ENCODE results near the gene UCN2. TPM values are rescaled to one million over a fixed set of nuclear protein-coding genes. Genes with fewer than 3 reads are reported as not detected.

The UCN2 gene
- total RNA-seq, 5 donors from 2014 or later (not counting 1 experiment from before 2014, with no cell fraction given), result 0.16 TPM; not detected in 4

DNA sequence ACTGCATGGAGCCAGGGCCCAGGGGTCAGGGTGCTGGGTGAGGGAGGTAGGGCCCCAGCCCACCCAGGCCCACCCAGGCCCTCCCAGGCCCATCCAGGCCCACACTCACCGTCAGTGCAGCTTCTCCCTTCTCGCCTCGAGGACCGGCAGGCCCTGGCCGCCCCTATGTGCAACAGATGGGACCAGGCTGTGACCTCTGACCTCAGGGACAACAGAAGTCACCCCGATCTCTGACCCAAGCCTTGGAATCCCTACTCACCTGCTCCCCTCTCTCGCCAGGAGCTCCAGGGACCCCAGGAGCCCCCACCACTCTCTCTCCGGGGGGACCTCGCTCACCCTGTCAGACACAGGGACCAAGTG lies 2.8 kb upstream of the UCN2 start:
- no peak for DNase-seq
- H3K27me3 ChIP-seq (replicated peaks in 1 of 2; ENCODE audit: control insufficient read depth in 2 of 2, extremely low read depth in 1 of 2, insufficient read depth in 2 of 2, low read length in 1 of 2), result peaks cover 0 to 2% of the 10 kb centered on the region in 2 experiments
- 85% methylated on average over 4 of the region's 9 CpGs for WGBS (ENCODE audit: insufficient coverage)
- POLR2A ChIA-PET, result no interaction called here
- no peak for ATAC-seq (replicated peaks in 1 of 4)
- Mint-ChIP-seq H3K27ac (no peak overlapping the region), H3K4me3 (no peak overlapping the region), H3K27me3 (no peaks in the 10 kb centered on the region), H3K4me1 (peaks cover 0 to 6% (median 0%) of the 10 kb centered on the region in 3 donors), H3K36me3 (no peaks in the 10 kb centered on the region), H3K9me3 (no peaks in the 10 kb centered on the region)
- H3K9me3 ChIP-seq, result no peaks in the 10 kb centered on the region
- no peaks in the 10 kb centered on the region for H3K36me3 ChIP-seq (ENCODE audit: control insufficient read depth in 2 of 2, extremely low read depth in 1 of 2, insufficient read depth in 1 of 2, low read length in 1 of 2)
- H3K4me3 ChIP-seq (ENCODE audit: control insufficient read depth in 1 of 2, extremely low read depth in 1 of 2, low read length in 1 of 2), result no peak overlapping the region
- H3K4me1 ChIP-seq (ENCODE audit: control insufficient read depth in 1 of 2, extremely low read depth in 1 of 2, insufficient read depth in 2 of 2, low read length in 2 of 2), result peaks cover 0 to 10% of the 10 kb centered on the region in 2 experiments
- CTCF ChIA-PET, result no interaction called here
- no peak overlapping the region for H3K27ac ChIP-seq (ENCODE audit: low read length)

DNA sequence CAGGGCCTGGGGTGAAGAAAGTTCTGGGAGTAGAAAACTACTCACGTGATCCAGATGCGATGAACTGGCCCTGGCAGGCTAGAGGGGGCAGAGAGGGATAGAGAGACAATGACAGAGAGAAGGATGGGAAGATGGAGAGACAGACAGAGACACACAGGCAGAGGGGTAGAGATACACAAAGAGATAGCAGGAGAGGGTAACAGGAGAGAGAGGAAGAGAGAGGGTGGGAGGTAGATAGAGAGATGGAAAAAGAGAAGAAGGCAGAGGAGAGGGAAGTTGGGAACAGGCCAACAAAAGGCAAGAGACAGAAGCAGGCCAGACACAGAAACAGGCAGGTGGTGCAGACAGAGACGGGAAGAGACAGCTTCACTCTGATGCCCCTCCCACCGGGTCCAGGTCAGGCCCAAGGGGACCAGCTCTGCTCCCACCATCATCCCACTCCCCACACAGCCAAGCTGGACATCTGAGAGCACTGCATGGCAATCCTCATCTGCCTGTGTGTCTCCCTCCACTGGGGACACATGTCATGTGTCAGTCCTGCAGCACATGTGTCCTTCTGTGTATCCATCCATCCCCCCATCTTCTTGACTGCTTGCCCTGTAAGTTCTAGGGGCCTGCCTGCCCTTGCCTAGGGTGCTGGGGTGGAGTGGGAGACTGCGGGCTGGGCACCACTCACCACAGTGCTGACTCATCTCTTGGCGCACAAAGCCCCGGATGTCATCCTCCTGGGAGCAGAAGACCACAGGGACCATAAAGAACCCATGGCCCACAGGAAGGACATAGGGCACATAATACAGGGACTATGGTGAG lies 2.2 kb upstream of the UCN2 start:
- H3K27ac Mint-ChIP-seq, result no peak overlapping the region
- no peaks in the 10 kb centered on the region for H3K9me3 ChIP-seq
- H3K27me3 ChIP-seq (replicated peaks in 1 of 2; ENCODE audit: control insufficient read depth in 2 of 2, extremely low read depth in 1 of 2, insufficient read depth in 2 of 2, low read length in 1 of 2), result peaks cover 0 to 4% of the 10 kb centered on the region in 2 experiments
- no peaks in the 10 kb centered on the region for H3K27me3 Mint-ChIP-seq
- H3K9me3 Mint-ChIP-seq, result no peaks in the 10 kb centered on the region
- H3K4me3 Mint-ChIP-seq, result no peak overlapping the region
- no peaks in the 10 kb centered on the region for H3K36me3 ChIP-seq (ENCODE audit: control insufficient read depth in 2 of 2, extremely low read depth in 1 of 2, insufficient read depth in 1 of 2, low read length in 1 of 2)
- ChIA-PET CTCF (no interaction called here), POLR2A (no interaction called here)
- H3K4me3 ChIP-seq (ENCODE audit: control insufficient read depth in 1 of 2, extremely low read depth in 1 of 2, low read length in 1 of 2), result no peak overlapping the region
- whole genome bisulfite sequencing (ENCODE audit: insufficient coverage), result 63% methylated on average over 7 of the region's 7 CpGs
- ATAC-seq (replicated peaks in 1 of 4) (no peak), DNase-seq (no peak)
- no peaks in the 10 kb centered on the region for H3K36me3 Mint-ChIP-seq
- H3K27ac ChIP-seq (ENCODE audit: low read length), result no peak overlapping the region
- H3K4me1 ChIP-seq (ENCODE audit: control insufficient read depth in 1 of 2, extremely low read depth in 1 of 2, insufficient read depth in 2 of 2, low read length in 2 of 2), result peaks cover 0 to 13% of the 10 kb centered on the region in 2 experiments
- H3K4me1 Mint-ChIP-seq, result peaks cover 0 to 6% (median 0%) of the 10 kb centered on the region in 3 donors

DNA sequence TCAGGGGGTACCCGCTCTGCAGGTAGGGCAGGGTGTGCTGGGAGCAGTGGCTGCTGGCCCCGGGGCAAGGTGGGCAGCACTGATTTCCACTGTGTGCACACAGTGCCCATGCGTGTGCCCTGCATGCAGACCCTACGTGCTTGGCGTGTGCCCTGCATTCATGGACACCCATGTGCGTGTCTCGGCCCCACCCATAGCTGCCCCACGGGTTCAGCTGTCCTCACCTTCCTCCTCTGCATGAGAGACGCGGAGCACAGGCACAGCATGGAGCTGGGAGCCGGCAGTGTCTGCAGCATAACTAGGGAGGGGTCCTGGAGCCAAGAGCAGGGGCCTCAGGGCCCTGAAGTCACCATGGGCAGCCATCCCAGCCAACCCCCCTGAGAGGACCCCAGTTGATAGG lies 1.6 kb upstream of the UCN2 start:
- no peak overlapping the region for H3K27ac Mint-ChIP-seq
- WGBS (ENCODE audit: insufficient coverage), result 93% methylated on average over 11 of the region's 11 CpGs
- POLR2A ChIA-PET, result interaction anchor here in 1 of 2 donors (0.5 kb wide), 1 partner anchor 323 kb away, joined by 4 read pairs; no protein-coding TSS in a partner anchor

DNA sequence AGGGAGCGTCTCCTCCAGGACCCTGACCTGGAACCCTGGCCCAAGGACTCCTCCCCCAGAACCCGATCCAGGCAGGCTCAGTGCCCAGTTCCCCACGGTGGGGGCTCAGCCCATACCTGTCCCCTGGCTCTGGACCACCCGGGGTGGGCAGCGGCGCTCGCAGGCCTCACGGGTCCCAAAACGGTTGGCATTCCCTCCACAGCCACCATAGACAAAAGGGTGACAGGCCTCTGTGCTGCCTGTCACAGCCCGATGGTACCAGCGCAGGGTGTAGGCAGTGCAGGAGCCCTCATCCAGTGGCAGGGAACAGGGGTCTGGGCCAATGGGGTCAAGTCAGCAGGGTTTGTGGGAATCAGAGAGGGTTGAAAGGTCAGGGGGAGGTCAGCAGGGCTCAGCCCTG lies 1.1 kb upstream of the UCN2 start:
- POLR2A ChIA-PET, result interaction anchor here in 1 of 2 donors (0.5 kb wide), 1 partner anchor 322 kb away, joined by 4 read pairs; no protein-coding TSS in a partner anchor
- Histone ChIP-seq H3K36me3 (ENCODE audit: control insufficient read depth in 2 of 2, extremely low read depth in 1 of 2, insufficient read depth in 1 of 2, low read length in 1 of 2) (no peaks in the 10 kb centered on the region), H3K27ac (ENCODE audit: low read length) (no peak overlapping the region), H3K4me1 (ENCODE audit: control insufficient read depth in 1 of 2, extremely low read depth in 1 of 2, insufficient read depth in 2 of 2, low read length in 2 of 2) (peaks cover 0 to 16% of the 10 kb centered on the region in 2 experiments), H3K9me3 (no peaks in the 10 kb centered on the region), H3K27me3 (replicated peaks in 1 of 2; ENCODE audit: control insufficient read depth in 2 of 2, extremely low read depth in 1 of 2, insufficient read depth in 2 of 2, low read length in 1 of 2) (peaks cover 0 to 11% of the 10 kb centered on the region in 2 experiments), H3K4me3 (ENCODE audit: control insufficient read depth in 1 of 2, extremely low read depth in 1 of 2, low read length in 1 of 2) (no peak overlapping the region)
- CTCF ChIA-PET, result no interaction called here
- DNase-seq, result no peak
- Mint-ChIP-seq H3K4me1 (peaks cover 0 to 6% (median 0%) of the 10 kb centered on the region in 3 donors), H3K27ac (no peak overlapping the region), H3K27me3 (no peaks in the 10 kb centered on the region), H3K9me3 (no peaks in the 10 kb centered on the region), H3K36me3 (no peaks in the 10 kb centered on the region), H3K4me3 (no peak overlapping the region)
- ATAC-seq (replicated peaks in 1 of 4), result no peak
- WGBS (ENCODE audit: insufficient coverage), result 90% methylated on average over 9 of the region's 11 CpGs

More for the DNA sequence above, 1.6 kb upstream of the UCN2 start:
- DNase-seq, result no peak
- no peaks in the 10 kb centered on the region for H3K9me3 Mint-ChIP-seq
- H3K27ac ChIP-seq (ENCODE audit: low read length), result no peak overlapping the region
- peaks cover 0 to 6% (median 0%) of the 10 kb centered on the region in 3 donors for H3K4me1 Mint-ChIP-seq
- no peak overlapping the region for H3K4me3 ChIP-seq (ENCODE audit: control insufficient read depth in 1 of 2, extremely low read depth in 1 of 2, low read length in 1 of 2)
- H3K4me3 Mint-ChIP-seq, result no peak overlapping the region
- H3K36me3 ChIP-seq (ENCODE audit: control insufficient read depth in 2 of 2, extremely low read depth in 1 of 2, insufficient read depth in 1 of 2, low read length in 1 of 2), result no peaks in the 10 kb centered on the region
- no peak for ATAC-seq (replicated peaks in 1 of 4)
- H3K4me1 ChIP-seq (ENCODE audit: control insufficient read depth in 1 of 2, extremely low read depth in 1 of 2, insufficient read depth in 2 of 2, low read length in 2 of 2), result peaks cover 0 to 16% of the 10 kb centered on the region in 2 experiments
- H3K27me3 ChIP-seq (replicated peaks in 1 of 2; ENCODE audit: control insufficient read depth in 2 of 2, extremely low read depth in 1 of 2, insufficient read depth in 2 of 2, low read length in 1 of 2), result peaks cover 0 to 7% of the 10 kb centered on the region in 2 experiments
- no peaks in the 10 kb centered on the region for H3K36me3 Mint-ChIP-seq
- no peaks in the 10 kb centered on the region for H3K9me3 ChIP-seq
- CTCF ChIA-PET, result no interaction called here
- H3K27me3 Mint-ChIP-seq, result no peaks in the 10 kb centered on the region

DNA sequence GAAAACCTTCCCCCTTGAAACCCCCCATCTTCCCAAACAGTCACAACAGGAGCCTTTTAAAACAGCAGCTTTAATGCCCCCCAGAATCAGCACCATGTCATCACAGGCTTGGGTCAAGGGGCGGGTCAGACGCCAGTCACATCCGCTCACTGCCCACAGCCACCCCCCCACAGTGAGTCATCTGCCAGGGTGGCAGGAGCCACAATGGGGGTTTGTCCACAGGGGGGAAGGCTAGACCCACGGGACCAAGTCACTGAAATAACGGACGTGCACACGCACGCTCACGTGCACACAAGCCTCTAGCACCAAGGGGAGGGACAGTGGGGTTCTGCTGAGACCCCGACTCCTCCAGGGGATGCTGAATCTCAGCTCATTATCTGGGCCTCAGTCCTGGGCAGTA lies 441 bp upstream of the UCN2 start:
- Histone ChIP-seq H3K27ac (ENCODE audit: low read length) (no peak overlapping the region), H3K4me1 (ENCODE audit: control insufficient read depth in 1 of 2, extremely low read depth in 1 of 2, insufficient read depth in 2 of 2, low read length in 2 of 2) (peaks cover 0 to 16% of the 10 kb centered on the region in 2 experiments)

DNA sequence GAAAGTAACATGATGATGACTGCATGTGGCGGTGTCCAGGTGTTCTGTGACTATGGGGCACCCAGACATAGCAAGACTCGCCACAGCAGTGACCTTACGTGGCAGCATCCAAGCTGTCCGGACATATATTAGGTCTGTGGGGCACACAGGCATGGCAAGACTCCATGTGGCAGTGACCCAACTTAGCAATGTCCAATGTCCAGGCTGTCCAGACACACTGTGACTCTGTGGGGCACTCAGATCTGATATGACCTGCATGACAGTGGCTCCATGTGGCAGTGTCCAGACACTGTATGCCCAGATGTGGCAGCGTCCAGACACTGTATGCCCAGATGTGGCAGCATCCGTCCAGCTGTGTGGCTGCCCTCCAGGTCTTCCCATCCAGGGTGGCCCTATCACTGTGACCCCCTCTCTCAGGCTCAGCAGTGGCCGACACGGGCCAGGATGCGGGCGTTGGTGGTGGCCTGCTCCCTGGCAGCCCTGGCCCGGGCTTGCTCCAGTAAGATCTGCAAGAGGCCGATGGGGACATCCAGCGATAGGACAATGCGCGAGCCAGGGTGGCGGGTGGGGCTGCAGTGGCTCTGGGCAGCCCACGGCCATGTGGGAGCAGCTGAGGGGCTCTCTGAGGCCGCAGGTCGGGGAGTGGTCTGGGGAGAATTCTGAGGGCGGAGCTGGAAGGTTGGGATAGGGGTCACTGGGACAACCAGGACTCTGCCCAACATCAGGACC lies 1.1 kb downstream of the UCN2 start:
- H3K4me3 Mint-ChIP-seq, result no peak overlapping the region

More for the DNA sequence above, 441 bp upstream of the UCN2 start:
- POLR2A ChIA-PET, result no interaction called here
- CTCF ChIA-PET, result no interaction called here
- Histone ChIP-seq H3K36me3 (ENCODE audit: control insufficient read depth in 2 of 2, extremely low read depth in 1 of 2, insufficient read depth in 1 of 2, low read length in 1 of 2) (no peaks in the 10 kb centered on the region), H3K27me3 (replicated peaks in 1 of 2; ENCODE audit: control insufficient read depth in 2 of 2, extremely low read depth in 1 of 2, insufficient read depth in 2 of 2, low read length in 1 of 2) (peaks cover 0 to 11% of the 10 kb centered on the region in 2 experiments), H3K9me3 (no peaks in the 10 kb centered on the region), H3K4me3 (ENCODE audit: control insufficient read depth in 1 of 2, extremely low read depth in 1 of 2, low read length in 1 of 2) (no peak overlapping the region)
- DNase-seq, result peak in 23 of 35 experiments; percentile 8 to 65 (median 32)
- H3K4me3 Mint-ChIP-seq, result no peak overlapping the region
- 77% methylated on average over 7 of the region's 10 CpGs for WGBS (ENCODE audit: insufficient coverage)
- peaks cover 0 to 6% (median 1%) of the 10 kb centered on the region in 3 donors for H3K4me1 Mint-ChIP-seq
- H3K27me3 Mint-ChIP-seq, result no peaks in the 10 kb centered on the region
- H3K36me3 Mint-ChIP-seq, result no peaks in the 10 kb centered on the region
- no peak overlapping the region for H3K27ac Mint-ChIP-seq
- peak in 1 of 4 experiments; percentile 50 for ATAC-seq (replicated peaks in 1 of 4)
- no peaks in the 10 kb centered on the region for H3K9me3 Mint-ChIP-seq

More for the DNA sequence above, 1.1 kb downstream of the UCN2 start:
- Histone ChIP-seq H3K9me3 (no peaks in the 10 kb centered on the region), H3K27ac (ENCODE audit: low read length) (no peak overlapping the region), H3K27me3 (replicated peaks in 1 of 2; ENCODE audit: control insufficient read depth in 2 of 2, extremely low read depth in 1 of 2, insufficient read depth in 2 of 2, low read length in 1 of 2) (peaks cover 0 to 11% of the 10 kb centered on the region in 2 experiments), H3K36me3 (ENCODE audit: control insufficient read depth in 2 of 2, extremely low read depth in 1 of 2, insufficient read depth in 1 of 2, low read length in 1 of 2) (no peaks in the 10 kb centered on the region), H3K4me3 (ENCODE audit: control insufficient read depth in 1 of 2, extremely low read depth in 1 of 2, low read length in 1 of 2) (no peak overlapping the region), H3K4me1 (ENCODE audit: control insufficient read depth in 1 of 2, extremely low read depth in 1 of 2, insufficient read depth in 2 of 2, low read length in 2 of 2) (peaks cover 0 to 27% of the 10 kb centered on the region in 2 experiments)
- peaks cover 8 to 15% (median 14%) of the 10 kb centered on the region in 3 donors for H3K4me1 Mint-ChIP-seq
- no peaks in the 10 kb centered on the region for H3K36me3 Mint-ChIP-seq
- ATAC-seq (replicated peaks in 1 of 4) (no peak), DNase-seq (no peak)
- H3K9me3 Mint-ChIP-seq, result no peaks in the 10 kb centered on the region
- ChIA-PET POLR2A (no interaction called here), CTCF (interaction anchor here in 1 of 2 donors (0.5 kb wide), 1 partner anchor 20 kb away, joined by 4 read pairs; no protein-coding TSS in a partner anchor)
- H3K27me3 Mint-ChIP-seq, result no peaks in the 10 kb centered on the region
- 83% methylated on average over 20 of the region's 20 CpGs for WGBS (ENCODE audit: insufficient coverage)
- H3K27ac Mint-ChIP-seq, result no peak overlapping the region
